GM23248 (cell line): ENCODE data around the gene MEGF11.

Experiments used
- EZH2 ChIP-seq: fragments of 200-600 bp; sonication (generic); IDR thresholded peaks from 2 replicates; pipeline ENCODE4 v1.6.1; 2018; ENCODE audit warnings: antibody characterized with exemption, mild to moderate bottlenecking; ENCODE audit not compliant: insufficient read depth, poor library complexity, severe bottlenecking
- EZH2phosphoT487 ChIP-seq: fragments of 200-600 bp; sonication (generic); IDR thresholded peaks from 2 replicates; pipeline ENCODE4 v1.6.1; 2018; ENCODE audit warnings: antibody characterized with exemption, moderate library complexity, mild to moderate bottlenecking, low read depth; ENCODE audit not compliant: insufficient read depth

- TF ChIP-seq EZH2 = no peak
- no peak for TF ChIP-seq EZH2phosphoT487
These were observed 190.4 kb downstream of the MEGF11 start for GRCh38 chr15:66063147-66063546.
